Glomerular visceral epithelial cell (primary cell): Measurements from ENCODE around the gene TMC8.
"Not testable (repeated sequence)": the region's sequence is repeated elsewhere in the genome, so short reads cannot be mapped to it uniquely, and the experiment has no call there.

Source experiments
- DNase-seq: peaks from one replicate; pipeline ENCODE4 v3.0.0-alpha.2; 2016; ENCODE audit errors: extremely low spot score

TMC8 gene

GRCh38 chr17:78154903-78155811 lies 24.6 kb downstream of the TMC8 start:
- DNase-seq, result no peak

- DNase-seq, result no peak
Observed at GRCh38 chr17:78159575-78160158, 29.1 kb downstream of the TMC8 start.

DNA sequence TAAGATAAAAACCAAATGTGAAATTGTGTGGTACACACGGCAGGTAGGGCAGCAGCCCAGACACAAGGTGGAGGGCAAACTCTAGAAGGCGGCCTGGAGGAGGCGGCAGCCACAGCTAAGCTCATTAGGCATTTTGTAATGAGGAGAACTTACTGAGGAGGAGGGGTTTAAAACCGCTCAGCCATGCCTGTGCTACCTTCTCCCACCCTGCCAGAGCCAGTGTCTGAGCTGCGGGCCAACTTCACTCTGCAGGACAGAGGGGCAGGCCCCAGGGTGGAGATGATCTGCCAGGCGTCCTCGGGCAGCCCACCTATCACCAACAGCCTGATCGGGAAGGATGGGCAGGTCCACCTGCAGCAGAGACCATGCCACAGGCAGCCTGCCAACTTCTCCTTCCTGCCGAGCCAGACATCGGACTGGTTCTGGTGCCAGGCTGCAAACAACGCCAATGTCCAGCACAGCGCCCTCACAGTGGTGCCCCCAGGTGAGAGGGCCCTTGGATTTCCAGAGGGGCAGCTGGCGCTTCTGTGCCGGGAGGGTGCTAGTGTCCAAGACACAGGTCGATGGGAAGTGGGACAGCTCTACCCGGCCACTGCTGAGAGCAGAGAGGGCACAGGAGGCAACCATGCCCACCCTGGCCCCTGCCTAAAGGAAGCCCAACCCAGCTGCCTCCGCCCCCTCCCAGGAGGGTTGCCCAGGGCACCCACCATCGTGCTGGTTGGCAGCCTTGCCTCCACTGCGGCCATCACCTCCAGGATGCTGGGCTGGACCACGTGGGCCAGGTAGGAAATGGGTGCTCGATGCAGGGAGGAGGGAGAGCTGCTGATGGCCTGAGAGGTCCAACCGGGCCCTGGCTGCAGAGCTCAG lies 33.5 kb downstream of the TMC8 start:
- DNase-seq, result no peak

DNA sequence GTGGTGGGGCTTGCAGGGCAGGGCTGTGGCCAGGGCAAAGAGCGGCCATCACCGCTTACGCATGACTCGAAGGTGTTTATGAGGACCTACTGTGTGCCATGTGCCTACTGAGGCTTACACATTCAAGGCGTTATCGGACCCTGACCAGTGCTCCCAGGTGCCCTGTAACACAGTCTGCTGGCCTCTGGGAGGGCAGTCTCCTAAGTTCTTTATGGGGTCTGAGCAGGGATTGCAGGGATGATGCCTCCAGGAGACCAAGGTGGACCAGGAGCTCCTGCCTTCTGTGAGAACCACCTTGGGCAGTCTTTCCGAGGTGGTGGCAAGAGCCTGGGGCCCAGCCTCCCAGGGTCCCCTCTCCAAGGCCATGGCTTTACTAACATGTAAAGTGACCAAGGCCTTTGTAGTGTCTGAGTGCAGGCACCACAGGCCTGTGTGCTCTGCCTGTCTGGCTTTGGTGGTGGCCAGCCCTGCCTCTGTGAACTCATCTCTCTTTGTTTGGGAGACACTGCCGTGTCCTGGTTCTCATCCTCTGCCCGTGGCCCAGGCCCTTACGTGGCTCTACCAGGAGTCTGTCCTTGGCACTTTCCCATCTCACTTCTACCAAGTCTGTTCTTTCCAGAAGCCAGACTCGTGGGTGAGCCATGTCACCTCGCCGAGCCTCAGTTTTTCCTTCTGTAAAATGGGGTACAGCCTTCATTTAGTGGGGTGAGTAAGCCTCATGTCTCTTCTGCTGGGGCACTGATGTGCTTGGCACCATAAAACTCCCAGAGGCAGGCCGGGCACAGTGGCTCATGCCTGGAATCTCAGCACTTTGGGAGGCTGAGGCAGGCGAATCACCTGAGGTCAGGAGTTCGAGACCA lies 34.4 kb downstream of the TMC8 start:
- DNase-seq, result no peak

DNA sequence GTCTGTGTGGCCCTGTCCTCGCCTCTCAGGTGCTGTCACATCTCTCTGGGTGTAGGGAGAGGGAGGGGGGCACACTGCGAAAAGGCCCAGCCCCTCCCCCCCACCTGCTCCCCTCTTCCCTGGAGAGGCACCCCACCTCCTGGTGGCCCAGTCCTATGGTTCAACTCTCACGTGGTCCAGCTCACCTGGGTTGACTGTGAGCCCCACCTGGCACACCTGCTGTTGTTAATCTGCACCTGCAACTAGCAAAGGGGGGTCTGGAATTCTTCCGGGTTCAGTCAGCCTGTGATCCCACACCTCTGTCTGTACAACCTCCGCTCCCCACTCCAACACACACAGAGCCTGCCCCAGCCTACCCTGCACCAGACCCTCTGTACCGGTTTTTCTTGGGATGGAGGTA lies 35.8 kb downstream of the TMC8 start:
- no peak for DNase-seq

- DNase-seq, result peak; percentile 80
Observed at GRCh38 chr17:78168242-78168902, 37.8 kb downstream of the TMC8 start, which contains the start of gene SYNGR2. Gene SYNGR2, plus strand, starts transcription at chr17:78168581. Its CDS starts 36 bp downstream, at chr17:78168617.

DNA sequence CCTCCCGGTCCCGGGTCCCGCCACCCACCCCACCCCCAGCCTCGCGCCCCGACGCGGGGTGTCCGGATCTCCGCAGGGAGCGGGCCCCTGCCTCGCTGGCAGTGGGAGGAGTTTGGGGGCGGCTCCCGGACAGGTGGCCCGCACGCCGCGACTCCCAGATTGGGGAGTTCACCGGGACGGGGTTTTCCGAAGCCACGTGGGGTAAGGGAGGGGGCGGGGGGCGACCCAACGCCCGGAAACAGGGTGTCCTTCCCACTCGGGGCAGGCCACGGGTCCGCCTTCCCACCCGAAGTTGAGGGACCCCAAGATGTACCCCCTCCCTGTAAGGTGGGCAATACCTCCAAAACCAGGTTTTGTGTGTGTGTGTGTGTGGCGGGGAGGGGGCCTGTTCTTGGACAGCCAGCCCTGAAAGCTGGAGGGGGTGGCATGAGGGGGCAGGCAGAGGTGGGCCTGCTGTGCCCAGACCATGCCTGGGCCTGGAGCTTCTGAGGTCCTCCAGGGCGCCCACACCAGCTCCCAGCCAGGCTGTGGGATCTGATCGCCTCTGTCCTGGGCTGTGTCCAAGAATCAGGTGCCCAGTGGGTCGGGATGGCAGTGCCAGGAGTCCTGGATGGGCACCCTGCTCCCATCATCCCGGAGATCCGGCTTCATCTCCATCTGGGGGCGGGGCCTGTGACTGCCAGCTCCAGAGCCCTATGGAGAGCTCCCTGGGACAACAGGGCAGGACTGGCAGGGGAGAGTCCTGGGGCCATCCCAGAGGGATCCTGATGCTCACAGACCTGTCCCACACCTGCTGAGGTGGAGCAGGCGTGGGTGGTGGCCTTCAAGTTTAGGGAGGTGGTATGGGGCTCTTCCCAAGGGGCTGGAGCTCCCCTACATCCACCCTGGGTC lies 38.6 kb downstream of the TMC8 start:
- peak; percentile 79 for DNase-seq

- no peak for DNase-seq
Observed at GRCh38 chr17:78170692-78171590, 40.4 kb downstream of the TMC8 start.

DNA sequence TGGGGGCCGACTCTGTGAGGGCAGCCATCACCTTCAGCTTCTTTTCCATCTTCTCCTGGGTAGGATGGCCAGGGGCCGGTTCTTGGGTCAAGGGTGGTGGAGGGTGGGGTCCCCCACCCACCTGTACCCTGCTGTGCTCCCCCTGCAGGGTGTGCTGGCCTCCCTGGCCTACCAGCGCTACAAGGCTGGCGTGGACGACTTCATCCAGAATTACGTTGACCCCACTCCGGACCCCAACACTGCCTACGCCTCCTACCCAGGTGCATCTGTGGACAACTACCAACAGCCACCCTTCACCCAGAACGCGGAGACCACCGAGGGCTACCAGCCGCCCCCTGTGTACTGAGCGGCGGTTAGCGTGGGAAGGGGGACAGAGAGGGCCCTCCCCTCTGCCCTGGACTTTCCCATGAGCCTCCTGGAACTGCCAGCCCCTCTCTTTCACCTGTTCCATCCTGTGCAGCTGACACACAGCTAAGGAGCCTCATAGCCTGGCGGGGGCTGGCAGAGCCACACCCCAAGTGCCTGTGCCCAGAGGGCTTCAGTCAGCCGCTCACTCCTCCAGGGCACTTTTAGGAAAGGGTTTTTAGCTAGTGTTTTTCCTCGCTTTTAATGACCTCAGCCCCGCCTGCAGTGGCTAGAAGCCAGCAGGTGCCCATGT lies 41.1 kb downstream of the TMC8 start:
- DNase-seq, result not testable (repeated sequence)

DNA sequence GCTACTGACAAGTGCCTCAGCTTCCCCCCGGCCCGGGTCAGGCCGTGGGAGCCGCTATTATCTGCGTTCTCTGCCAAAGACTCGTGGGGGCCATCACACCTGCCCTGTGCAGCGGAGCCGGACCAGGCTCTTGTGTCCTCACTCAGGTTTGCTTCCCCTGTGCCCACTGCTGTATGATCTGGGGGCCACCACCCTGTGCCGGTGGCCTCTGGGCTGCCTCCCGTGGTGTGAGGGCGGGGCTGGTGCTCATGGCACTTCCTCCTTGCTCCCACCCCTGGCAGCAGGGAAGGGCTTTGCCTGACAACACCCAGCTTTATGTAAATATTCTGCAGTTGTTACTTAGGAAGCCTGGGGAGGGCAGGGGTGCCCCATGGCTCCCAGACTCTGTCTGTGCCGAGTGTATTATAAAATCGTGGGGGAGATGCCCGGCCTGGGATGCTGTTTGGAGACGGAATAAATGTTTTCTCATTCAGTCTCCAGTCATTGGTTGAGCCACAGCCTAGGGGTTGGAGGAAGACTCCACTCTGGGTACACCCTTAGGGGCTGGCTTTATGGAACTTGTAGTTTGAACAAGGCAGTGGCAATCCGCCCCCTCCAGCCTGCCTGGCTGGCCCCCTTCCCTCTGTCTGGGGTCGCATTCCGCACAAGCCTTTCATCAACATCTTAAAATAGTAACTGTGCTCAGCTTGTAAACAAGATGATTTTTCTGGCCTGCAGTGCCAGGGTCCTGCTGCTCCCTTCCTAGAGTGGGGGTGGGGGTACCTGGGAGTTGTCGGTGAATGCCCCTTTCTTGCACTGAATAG lies 41.9 kb downstream of the TMC8 start:
- no peak for DNase-seq

GRCh38 chr17:78173097-78173715 lies 42.6 kb downstream of the TMC8 start:
- DNase-seq, result no peak

- no peak for DNase-seq
Observed at GRCh38 chr17:78174346-78174869, 43.8 kb downstream of the TMC8 start.

- no peak for DNase-seq
Observed at GRCh38 chr17:78174870-78175642, 44.5 kb downstream of the TMC8 start.

DNA sequence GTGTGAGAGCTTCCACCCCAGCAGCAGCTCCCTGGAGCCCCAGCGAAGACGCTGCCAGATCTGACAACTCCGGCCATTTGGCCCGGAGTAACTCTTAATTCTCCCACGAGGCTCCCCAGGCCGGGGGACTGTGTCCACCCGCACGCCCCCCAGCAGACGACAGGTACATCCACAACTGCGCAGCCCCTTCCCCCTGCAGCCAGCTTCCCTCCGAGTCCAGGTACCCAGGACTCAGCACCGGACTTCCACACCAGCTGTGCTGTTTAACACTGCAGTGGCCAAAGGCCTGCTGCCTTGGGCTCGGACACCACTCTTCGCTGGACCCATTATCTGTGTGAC lies 45.0 kb downstream of the TMC8 start:
- DNase-seq, result no peak

DNA sequence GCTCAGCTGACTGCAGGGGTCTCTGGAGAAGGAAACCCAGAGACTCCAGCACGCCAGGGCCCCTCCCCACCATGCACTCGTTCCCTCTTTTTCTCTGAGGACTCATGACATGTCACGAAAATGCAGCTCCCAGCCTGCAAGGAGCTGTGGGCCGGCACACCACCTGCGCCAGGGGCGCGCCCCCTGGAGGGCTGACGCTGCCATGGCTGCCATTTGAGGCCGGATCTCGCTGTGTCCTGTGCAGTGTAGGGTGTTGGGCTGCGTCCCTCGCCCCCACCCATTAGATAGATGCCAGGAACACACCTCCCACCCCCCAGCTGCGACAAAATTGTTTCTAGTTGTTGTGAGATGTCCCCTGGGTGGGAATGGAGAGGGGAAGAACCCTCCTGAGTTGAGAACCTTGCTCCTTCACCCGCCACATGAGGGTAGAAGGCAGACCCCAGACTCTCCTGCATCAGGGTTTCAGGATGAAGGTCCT lies 46.0 kb downstream of the TMC8 start:
- DNase-seq, result no peak

- DNase-seq, result no peak
Observed at GRCh38 chr17:78179372-78179771, 48.8 kb downstream of the TMC8 start.
